ENCODE data around the gene TOMM70.

DNA sequence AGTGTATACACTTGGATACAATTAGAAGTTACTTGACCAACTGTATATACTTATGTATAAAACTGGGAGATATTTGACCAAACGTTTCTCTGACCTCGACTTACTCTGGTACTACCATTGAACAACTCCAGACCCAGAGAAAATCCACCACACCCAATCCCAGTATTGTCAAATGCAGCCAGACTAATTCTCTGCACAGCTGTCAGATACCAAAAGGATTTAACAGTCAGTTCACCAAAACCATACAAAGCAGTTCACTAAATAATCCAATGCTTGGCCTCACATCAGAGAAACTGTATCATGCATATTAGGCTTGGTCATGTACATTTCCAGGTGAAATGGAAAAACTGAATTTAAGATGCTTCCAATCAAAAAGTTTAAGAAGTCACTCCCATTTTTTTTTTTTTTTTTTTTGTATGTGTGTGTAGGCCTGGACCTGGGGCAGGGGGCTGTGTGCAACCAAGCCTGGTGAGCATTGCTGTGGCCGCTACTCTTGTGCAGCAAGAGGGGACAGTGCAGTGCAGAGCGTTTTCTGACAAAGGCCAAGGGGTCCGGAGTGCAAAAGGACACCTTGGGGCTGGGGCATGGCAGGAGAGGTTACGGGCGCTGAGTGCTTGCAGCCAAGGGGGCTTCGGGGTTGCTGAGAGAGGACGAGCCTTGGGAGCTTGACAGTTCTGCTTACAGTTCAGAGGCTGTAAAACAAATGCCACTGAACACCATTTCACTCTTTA lies 1.4 kb downstream of the TOMM70 start:
- TF ChIP-seq POLR2A (IDR thresholded peaks at IDR 0.05; ENCODE audit: low read depth, low read length) (no peak), CTCF (IDR thresholded peaks at IDR 0.05; ENCODE audit: extremely low read depth in 1 of 2, insufficient read depth in 1 of 2, low read depth in 1 of 2, low read length in 2 of 2) (no peak), POLR2AphosphoS5 (IDR thresholded peaks at IDR 0.05; ENCODE audit: insufficient read depth, low read depth, low read length) (no peak), GATA2 (IDR thresholded peaks at IDR 0.05; ENCODE audit: insufficient read depth, insufficient read length, low read depth, low read length) (no peak), EZH2 (IDR thresholded peaks at IDR 0.05; ENCODE audit: borderline replicate concordance, low read depth, low read length, severe bottlenecking) (no peak), JUN (IDR thresholded peaks at IDR 0.05; ENCODE audit: borderline replicate concordance, insufficient read depth, insufficient read length, low read depth) (no peak), MYC (IDR thresholded peaks at IDR 0.05; ENCODE audit: low read depth, low read length) (no peak)

All from endothelial cell of umbilical vein (primary cell).